GM19372 (cell line): ENCODE results near the gene FAM43B.

ENCODE experiments used
- ATAC-seq: cut with Tn5 transposase; IDR thresholded peaks from one replicate; pipeline ENCODE4 v1.9.1; 2021; ENCODE audit warnings: mild to moderate bottlenecking, low read depth, moderate library complexity; ENCODE audit not compliant: unreplicated experiment

The FAM43B gene

DNA sequence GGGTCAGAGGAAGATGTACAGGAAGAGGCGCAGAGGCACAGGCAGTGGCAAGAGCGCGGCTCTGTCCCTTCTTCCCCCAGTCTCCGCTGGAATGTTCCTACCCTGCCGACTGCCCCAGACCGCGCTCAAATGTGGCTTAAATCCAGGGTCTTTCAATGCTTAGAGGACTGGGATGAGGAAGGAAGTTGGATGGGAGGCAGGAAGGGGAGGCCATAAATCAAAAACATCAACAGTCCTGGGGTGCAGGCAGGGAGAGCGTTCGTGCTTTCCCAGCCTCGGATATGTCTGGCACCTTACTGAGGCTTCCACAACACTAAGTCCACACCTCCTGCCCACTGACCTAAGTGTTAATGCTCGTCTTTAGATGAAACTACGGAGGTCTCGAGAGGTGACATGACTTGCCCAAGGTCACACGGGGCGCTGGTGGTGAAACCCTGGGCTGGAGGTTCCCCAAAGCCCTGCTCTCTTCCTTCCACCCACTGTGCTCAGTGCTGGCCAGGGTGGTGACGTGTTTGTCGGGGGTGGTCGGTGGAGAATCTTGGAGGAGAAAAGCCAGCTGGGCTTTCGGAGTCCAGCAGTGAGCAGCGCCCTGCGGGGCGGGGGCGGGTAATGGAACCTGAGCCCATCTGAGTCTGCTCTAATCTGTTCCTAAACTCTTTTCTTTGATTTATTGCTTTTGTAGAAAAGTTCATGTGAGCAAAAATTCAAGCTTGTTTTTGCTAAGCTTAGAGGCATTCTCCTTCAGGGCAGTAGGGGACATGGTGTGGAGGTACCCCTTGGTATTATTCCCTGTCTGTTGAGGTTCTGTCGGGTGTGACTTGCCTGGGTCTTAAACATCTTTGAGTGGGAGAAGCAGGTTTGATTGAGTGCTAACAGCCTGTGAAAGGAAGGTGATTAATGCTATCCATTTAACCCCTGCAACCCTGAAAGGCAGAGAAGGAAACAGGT is 37.2 kb downstream of the FAM43B start:
- no peak for ATAC-seq

DNA sequence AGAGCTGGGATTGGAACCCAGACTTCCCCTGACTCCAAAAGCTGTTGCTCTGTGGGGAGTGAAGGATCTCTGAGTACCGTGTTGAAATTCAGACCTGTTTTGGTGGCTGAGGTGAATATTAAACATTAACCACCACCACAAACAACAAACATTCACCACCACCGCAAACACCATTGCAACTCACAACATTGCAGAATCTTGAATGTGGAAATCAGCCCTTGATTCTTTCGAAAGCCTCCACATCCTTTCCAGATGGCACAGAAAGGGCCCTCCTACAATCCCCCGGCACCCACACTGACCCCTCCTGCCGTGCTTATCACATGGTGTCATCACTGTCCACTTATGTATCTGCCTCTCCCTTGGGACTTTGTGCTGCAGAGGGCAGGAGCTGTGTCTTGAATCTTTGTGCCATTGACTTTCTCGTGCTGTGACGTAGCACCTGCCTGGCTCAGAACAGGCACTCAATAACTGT is 38.0 kb downstream of the FAM43B start:
- ATAC-seq, result no peak

DNA sequence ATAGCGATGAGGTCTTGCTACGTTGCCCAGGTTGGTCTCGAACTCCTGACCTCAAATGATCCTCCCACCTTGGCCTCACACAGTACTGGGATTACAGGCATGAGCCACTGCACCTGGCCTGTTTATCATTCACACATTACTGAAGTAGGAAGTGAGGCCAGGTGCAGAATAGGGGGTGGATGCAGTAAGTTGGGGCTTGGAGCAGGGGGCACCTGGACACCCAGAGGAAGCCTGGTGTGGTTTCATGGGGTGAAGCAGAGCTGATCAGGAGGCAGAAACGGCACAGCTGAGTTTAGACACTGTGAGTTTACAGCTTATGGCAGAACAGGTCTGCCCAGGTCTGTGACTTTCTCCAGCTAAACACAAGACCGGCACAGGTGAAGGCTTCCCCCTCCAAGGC is 41.4 kb downstream of the FAM43B start:
- ATAC-seq, result no peak

DNA sequence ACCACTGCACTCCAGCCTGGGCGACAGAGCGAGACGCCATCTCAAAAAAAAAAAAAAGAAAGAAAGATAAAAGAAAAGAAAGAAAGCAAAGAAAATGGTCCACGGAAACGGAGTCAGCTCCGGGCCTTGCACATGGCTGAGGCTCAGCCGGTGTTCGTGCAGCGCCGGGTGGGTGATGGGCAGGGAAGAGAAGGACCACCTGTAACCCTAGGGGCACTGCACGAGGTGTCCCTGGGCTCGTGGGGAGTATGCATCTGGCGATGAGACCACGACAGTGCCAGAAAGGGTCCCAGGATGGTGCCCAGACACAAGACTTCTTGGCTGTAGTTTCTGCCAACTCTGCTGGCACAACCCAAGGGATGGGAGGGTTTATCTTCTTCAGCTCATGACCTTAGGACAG is 42.4 kb downstream of the FAM43B start:
- no peak for ATAC-seq

- ATAC-seq, result no peak
Measured at GRCh38 chr1:20596106-20596505, 43.7 kb downstream of the FAM43B start.

GRCh38 chr1:20597650-20598049 is 45.3 kb downstream of the FAM43B start:
- ATAC-seq, result no peak

GRCh38 chr1:20600156-20600555 is 47.8 kb downstream of the FAM43B start:
- ATAC-seq, result no peak

DNA sequence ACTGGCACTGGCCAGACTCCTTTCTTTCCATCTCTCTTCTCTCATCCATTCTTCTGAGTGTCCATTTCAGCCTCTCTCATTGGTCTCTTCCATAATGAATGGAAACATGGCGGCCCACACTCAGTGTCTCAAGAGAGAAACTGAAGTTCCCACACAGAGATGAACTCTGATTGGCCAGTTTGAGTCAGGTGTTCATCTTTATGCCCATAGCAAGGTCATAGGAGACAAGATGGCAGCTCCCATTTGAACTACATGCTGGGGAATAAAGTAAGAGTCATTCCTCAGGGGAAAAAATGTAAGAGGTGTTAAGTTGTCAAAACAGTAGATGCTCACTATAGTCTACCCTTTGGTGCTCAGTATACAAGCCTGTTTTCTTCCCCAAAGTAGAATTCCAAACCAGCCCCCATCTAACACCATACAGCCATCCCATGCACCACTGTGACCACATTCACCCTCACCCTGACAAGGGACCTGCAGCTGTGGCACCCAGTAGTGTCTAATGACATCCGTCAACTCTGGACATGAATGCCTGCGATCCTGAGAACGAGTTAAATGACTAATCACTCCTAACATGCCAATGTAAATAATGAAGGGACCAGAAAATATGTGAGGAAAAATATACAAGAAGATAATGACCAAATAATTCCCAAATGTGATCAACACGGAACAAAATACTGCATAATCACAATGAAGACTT is 48.9 kb downstream of the FAM43B start:
- no peak for ATAC-seq

DNA sequence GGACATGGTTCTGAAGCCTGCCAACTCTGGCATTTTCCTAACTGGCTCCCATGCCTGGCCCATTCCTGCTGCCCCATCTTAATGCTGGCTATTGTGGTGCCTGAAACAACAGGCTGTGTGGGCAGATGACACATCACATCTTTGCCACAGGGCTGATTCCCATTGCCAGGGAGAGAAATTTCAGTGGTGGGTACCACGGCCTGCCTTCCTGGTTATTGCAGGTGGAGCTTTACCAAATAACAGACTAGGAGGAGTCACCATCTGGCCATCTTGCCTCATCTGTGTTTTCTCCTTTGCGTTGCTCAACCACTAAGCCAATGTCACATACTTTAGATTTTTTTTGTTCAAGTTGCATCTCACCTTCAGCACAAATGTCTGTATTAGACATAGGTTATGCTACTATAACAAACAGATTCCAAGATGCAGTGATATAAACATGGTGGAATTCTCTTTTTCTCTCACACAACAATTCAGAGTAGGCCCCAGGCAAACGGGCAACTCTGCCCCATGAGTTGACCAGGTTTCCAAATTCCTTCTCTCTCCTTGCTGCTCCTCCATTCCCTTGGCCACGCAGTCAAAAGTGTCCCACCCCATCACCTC is 50.6 kb downstream of the FAM43B start:
- no peak for ATAC-seq

GRCh38 chr1:20603504-20604464 is 51.4 kb downstream of the FAM43B start:
- no peak for ATAC-seq
